Nephron (organoid): ENCODE measurements around the gene USP53.

Experiments used
- H3K27ac Mint-ChIP-seq, 3 experiments: 2 replicates each; pipeline ENCODE4 v1.8.0; 2020; ENCODE audit warnings: mixed read lengths in 3 of 3, mild to moderate bottlenecking in 2 of 3, moderate library complexity in 1 of 3
- H3K27me3 Mint-ChIP-seq: 2 replicates; pipeline ENCODE4 v1.8.0; 2021; ENCODE audit warnings: low read depth, mild to moderate bottlenecking, moderate library complexity, mixed read lengths
- H3K36me3 Mint-ChIP-seq: 2 replicates; pipeline ENCODE4 v1.8.0; 2020; ENCODE audit warnings: low read depth, mixed read lengths
- H3K4me1 Mint-ChIP-seq: 2 replicates; pipeline ENCODE4 v1.8.0; 2020; ENCODE audit warnings: mixed read lengths
- H3K4me3 Mint-ChIP-seq, 3 experiments: 2 replicates each; pipeline ENCODE4 v1.8.0; 2020; ENCODE audit warnings: mild to moderate bottlenecking in 3 of 3, mixed read lengths in 3 of 3, moderate library complexity in 2 of 3
- H3K9me3 Mint-ChIP-seq: 2 replicates; pipeline ENCODE4 v1.8.0; 2020; ENCODE audit warnings: mixed read lengths
- TF ChIP-seq, protein P1 (sequence below), 3 experiments: fragments of 200-600 bp; sonication (generic); IDR thresholded peaks; one replicate each; pipeline ENCODE4 v1.5.0; 2021; ENCODE audit warnings: antibody characterized with exemption in 3 of 3; ENCODE audit not compliant: unreplicated experiment in 3 of 3

The USP53 gene

DNA sequence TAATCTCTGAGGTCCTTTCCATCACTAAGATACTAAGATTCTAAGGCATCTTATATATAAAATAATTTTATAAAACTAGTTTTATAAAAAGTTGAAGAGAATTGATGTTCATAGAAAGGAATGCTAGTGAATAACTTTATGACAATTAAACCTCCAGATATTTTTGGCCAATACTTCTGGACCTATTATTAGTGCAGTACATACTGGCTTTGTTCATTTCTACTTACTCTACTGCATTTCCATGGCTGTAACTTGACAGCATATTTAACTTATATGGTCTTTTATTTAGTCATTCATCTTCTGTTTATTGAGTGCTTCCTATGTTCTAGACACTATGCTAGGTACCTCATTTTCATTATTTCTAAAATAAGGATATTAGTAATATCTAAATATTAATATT, 6.8 kb upstream of the USP53 start:
- Mint-ChIP-seq H3K27me3 (no peaks in the 10 kb centered on the region), H3K27ac (no peak overlapping the region), H3K4me1 (no peaks in the 10 kb centered on the region), H3K36me3 (no peaks in the 10 kb centered on the region), H3K4me3 (no peak overlapping the region), H3K9me3 (peaks cover 10% of the 10 kb centered on the region)
- TF ChIP-seq, protein P1, sequence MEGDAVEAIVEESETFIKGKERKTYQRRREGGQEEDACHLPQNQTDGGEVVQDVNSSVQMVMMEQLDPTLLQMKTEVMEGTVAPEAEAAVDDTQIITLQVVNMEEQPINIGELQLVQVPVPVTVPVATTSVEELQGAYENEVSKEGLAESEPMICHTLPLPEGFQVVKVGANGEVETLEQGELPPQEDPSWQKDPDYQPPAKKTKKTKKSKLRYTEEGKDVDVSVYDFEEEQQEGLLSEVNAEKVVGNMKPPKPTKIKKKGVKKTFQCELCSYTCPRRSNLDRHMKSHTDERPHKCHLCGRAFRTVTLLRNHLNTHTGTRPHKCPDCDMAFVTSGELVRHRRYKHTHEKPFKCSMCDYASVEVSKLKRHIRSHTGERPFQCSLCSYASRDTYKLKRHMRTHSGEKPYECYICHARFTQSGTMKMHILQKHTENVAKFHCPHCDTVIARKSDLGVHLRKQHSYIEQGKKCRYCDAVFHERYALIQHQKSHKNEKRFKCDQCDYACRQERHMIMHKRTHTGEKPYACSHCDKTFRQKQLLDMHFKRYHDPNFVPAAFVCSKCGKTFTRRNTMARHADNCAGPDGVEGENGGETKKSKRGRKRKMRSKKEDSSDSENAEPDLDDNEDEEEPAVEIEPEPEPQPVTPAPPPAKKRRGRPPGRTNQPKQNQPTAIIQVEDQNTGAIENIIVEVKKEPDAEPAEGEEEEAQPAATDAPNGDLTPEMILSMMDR (IDR thresholded peaks at IDR 0.05; ENCODE audit: unreplicated experiment in 3 of 3), result no peak

DNA sequence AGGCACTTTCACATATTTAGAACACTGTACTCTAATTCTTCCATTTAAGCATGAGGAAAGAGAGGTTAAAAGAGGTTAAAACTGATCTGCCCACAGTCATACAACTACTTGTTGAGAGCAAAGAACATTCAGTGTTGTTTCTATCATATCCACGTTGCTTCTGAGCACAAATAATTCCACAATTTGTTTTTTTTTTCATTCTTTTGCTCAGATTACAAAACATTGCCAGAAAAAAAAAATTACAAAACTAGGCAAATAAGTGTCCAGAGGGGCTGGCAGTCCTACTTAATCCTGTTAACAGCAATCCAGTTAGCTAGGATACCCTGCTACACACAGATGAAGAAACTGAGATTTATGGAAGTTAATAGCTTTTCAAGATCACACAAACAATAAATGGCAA, 6.3 kb upstream of the USP53 start:
- TF ChIP-seq, protein P1 (IDR thresholded peaks at IDR 0.05; ENCODE audit: unreplicated experiment in 3 of 3), result no peak
- Mint-ChIP-seq H3K4me3 (no peak overlapping the region), H3K36me3 (no peaks in the 10 kb centered on the region), H3K9me3 (peaks cover 7% of the 10 kb centered on the region), H3K27ac (no peak overlapping the region), H3K27me3 (no peaks in the 10 kb centered on the region), H3K4me1 (no peaks in the 10 kb centered on the region)

DNA sequence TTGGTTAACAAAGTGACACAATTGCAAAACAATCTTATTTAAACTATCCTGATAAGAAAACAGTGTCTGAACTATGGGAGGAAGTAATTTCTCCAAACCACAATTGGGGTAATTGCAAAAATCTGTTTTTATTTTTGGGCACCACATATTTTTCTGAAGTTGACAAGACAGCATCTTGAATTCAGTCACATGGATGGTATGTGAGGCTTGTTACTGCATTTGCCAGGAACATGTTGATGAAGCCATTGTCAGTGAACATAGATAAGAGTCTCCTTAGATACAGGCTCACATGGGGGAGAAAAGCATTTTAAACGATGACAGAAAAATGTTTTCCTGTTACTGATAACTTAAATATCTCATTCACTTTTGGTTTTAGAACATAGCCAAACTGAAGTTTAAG, 5.5 kb upstream of the USP53 start:
- no peak overlapping the region for H3K4me3 Mint-ChIP-seq
- H3K36me3 Mint-ChIP-seq, result no peaks in the 10 kb centered on the region
- H3K9me3 Mint-ChIP-seq, result peaks cover under 1% of the 10 kb centered on the region
- H3K27ac Mint-ChIP-seq, result no peak overlapping the region
- H3K4me1 Mint-ChIP-seq, result no peaks in the 10 kb centered on the region
- no peaks in the 10 kb centered on the region for H3K27me3 Mint-ChIP-seq
- TF ChIP-seq, protein P1 (IDR thresholded peaks at IDR 0.05; ENCODE audit: unreplicated experiment in 3 of 3), result no peak

DNA sequence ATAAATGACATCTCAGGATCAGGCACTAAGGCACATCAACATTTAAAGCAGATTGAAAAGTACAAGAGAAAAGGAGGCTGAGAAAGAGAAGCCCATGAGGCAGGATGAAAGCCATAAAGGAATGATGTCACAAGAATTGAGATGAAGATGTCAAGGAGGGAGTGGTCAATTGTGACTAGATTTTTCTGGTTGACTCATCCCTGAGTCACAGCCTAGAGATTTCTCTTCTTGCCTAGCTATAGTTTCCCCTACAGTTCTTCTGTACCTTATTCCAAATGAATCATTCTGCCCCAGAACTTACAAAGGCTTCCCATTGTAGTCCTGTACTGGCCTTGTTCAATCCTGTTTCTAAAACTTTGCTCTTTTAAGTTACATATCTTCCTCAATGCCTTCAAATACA, 3.4 kb upstream of the USP53 start:
- Mint-ChIP-seq H3K27me3 (no peaks in the 10 kb centered on the region), H3K4me1 (peaks cover 6% of the 10 kb centered on the region), H3K27ac (no peak overlapping the region), H3K4me3 (peak overlapping the region in 2 of 3 experiments; percentile 14 to 38), H3K36me3 (no peaks in the 10 kb centered on the region), H3K9me3 (no peaks in the 10 kb centered on the region)
- TF ChIP-seq, protein P1 (IDR thresholded peaks at IDR 0.05; ENCODE audit: unreplicated experiment in 3 of 3), result no peak

DNA sequence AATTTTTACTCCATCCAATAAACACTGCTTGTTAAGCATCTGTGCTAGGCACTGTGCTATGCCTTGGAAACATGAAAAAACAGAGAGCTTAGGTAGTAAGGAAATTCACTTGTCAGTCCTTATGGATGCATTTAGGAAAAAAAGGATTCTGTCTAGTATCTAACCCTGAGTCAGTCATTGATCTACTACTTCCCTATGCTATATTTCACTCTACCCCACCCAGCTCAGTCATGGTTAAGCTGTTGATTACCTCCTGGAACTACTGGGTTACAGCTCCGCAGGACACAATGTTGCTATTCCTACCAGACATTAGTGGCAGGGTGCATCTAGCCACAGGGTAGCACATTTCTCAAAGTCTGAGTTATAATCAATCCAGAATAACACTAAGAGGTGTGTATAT, 2.9 kb upstream of the USP53 start:
- no peak overlapping the region for H3K27ac Mint-ChIP-seq
- peaks cover 6% of the 10 kb centered on the region for H3K4me1 Mint-ChIP-seq
- no peak overlapping the region for H3K4me3 Mint-ChIP-seq

DNA sequence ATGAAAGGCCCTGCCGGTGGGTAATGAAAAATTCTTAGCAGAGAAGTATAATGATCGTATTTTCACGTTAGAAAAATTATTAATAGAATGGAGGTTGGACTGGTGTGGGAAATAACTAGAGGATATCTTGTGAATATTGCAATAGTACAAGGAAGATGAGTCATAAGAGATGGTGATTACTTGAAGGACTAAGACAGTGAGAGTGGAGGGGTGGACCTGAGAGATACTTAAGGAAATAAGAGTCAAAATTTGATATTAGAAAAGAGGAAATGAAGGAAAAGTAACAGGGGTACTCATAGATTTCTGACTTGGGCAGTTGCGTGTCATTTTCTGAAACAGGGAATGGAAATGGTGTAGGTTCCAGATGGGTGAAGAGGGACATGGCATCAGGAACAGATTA, 1.7 kb upstream of the USP53 start:
- Mint-ChIP-seq H3K9me3 (no peaks in the 10 kb centered on the region), H3K36me3 (no peaks in the 10 kb centered on the region), H3K4me3 (peak overlapping the region; percentile 87 to 92 (median 91)), H3K27me3 (no peaks in the 10 kb centered on the region), H3K4me1 (peaks cover 6% of the 10 kb centered on the region), H3K27ac (peak overlapping the region; percentile 96 to 98 (median 98))
- TF ChIP-seq, protein P1 (IDR thresholded peaks at IDR 0.05; ENCODE audit: unreplicated experiment in 3 of 3), result no peak

More for the DNA sequence above, 2.9 kb upstream of the USP53 start:
- TF ChIP-seq, protein P1 (IDR thresholded peaks at IDR 0.05; ENCODE audit: unreplicated experiment in 3 of 3), result no peak
- H3K27me3 Mint-ChIP-seq, result no peaks in the 10 kb centered on the region
- no peaks in the 10 kb centered on the region for H3K9me3 Mint-ChIP-seq
- no peaks in the 10 kb centered on the region for H3K36me3 Mint-ChIP-seq
